22Rv1 (cell line): ENCODE measurements around the gene RAD51B.

Experiments
- H3K27ac ChIP-seq: fragments of 450-650 bp; 2 replicates; pipeline ENCODE4 v1.5.1; 2017
- CTCF ChIP-seq: fragments of 450-650 bp; IDR thresholded peaks from 2 replicates; pipeline ENCODE4 v1.5.1; 2017; ENCODE audit warnings: mild to moderate bottlenecking
- ZFX ChIP-seq: fragments of 450-650 bp; IDR thresholded peaks from 2 replicates; pipeline ENCODE4 v1.6.1; 2017; ENCODE audit warnings: antibody characterized with exemption, borderline replicate concordance

Gene RAD51B

GRCh38 chr14:68493152-68493911, 673.8 kb downstream of the RAD51B start:
- H3K27ac ChIP-seq, result no peak overlapping the region

GRCh38 chr14:68495101-68496039, 675.8 kb downstream of the RAD51B start:
- no peak overlapping the region for H3K27ac ChIP-seq
- TF ChIP-seq ZFX (no peak), CTCF (no peak)

More at GRCh38 chr14:68493152-68493911, 673.8 kb downstream of the RAD51B start:
- no peak for TF ChIP-seq ZFX
- no peak for TF ChIP-seq CTCF

GRCh38 chr14:68497011-68497410, 677.4 kb downstream of the RAD51B start:
- TF ChIP-seq CTCF (no peak), ZFX (no peak)
- no peak overlapping the region for H3K27ac ChIP-seq

- TF ChIP-seq CTCF (no peak), ZFX (no peak)
- H3K27ac ChIP-seq, result no peak overlapping the region
Observed at GRCh38 chr14:68499451-68499850, 679.9 kb downstream of the RAD51B start.

- H3K27ac ChIP-seq, result no peak overlapping the region
- TF ChIP-seq ZFX, result no peak
- TF ChIP-seq CTCF, result no peak
Observed at GRCh38 chr14:68501171-68501570, 681.6 kb downstream of the RAD51B start.

GRCh38 chr14:68501614-68502052, 682.1 kb downstream of the RAD51B start:
- no peak overlapping the region for H3K27ac ChIP-seq
- no peak for TF ChIP-seq ZFX
- TF ChIP-seq CTCF, result no peak

GRCh38 chr14:68502230-68502629, 682.7 kb downstream of the RAD51B start:
- H3K27ac ChIP-seq, result no peak overlapping the region
- TF ChIP-seq CTCF (no peak), ZFX (no peak)
